Mononuclear cell (primary cell): ENCODE results near the gene PDE4B. TPM values are rescaled to one million over a fixed set of nuclear protein-coding genes. Genes with fewer than 3 reads are reported as not detected.
"Not testable (repeated sequence)": the region's sequence is repeated elsewhere in the genome, so short reads cannot be mapped to it uniquely, and the experiment has no call there.

ENCODE experiments used
- H3K27me3 ChIP-seq: 2 replicates; pipeline ENCODE4 v1.6.0; 2011; ENCODE audit warnings: low read length, control low read depth; ENCODE audit not compliant: insufficient read depth
- H3K4me1 ChIP-seq: 2 replicates; pipeline ENCODE4 v1.5.1; 2011; ENCODE audit warnings: mild to moderate bottlenecking, low read length, control low read depth; ENCODE audit not compliant: insufficient read depth
- H3K4me3 ChIP-seq: 2 replicates; pipeline ENCODE4 v1.5.1; 2011; ENCODE audit warnings: mild to moderate bottlenecking, low read length, moderate library complexity
- H3K9me3 ChIP-seq: 2 replicates; pipeline ENCODE4 v1.5.1; 2011; ENCODE audit warnings: low read depth, mild to moderate bottlenecking, control low read depth, low read length
- total RNA-seq: library from RNA; depleted of rRNA; stranded (reverse); fragments of >200 nt; gene quantifications from one replicate; pipeline ENCODE4 v1.2.3, GENCODE V29; 2012

PDE4B gene
- total RNA-seq, 1 donor, result 518 TPM

DNA sequence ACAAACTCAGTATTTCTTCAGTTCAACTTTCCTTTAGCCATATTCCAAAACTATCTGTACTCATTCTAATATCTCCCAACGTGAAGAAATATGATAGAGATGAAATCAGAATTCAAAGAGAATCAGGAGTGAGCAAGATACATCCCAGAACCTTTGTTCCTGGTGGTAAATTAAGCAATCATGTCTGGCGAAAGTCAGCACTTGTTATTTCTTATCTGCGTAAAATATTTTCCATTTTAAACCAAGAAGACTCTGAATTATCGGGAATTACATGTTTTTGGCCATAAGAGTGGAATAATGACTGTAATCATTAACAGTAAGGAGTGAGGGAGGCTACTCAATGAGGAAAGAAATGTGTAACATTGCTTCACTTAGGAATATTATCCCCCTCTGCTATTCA is 253.7 kb downstream of the PDE4B start:
- Histone ChIP-seq H3K27me3 (no peaks in the 10 kb centered on the region), H3K4me3 (no peak overlapping the region), H3K4me1 (no peaks in the 10 kb centered on the region), H3K9me3 (no peaks in the 10 kb centered on the region)

- no peaks in the 10 kb centered on the region for H3K9me3 ChIP-seq
- H3K4me1 ChIP-seq, result no peaks in the 10 kb centered on the region
- H3K27me3 ChIP-seq, result no peaks in the 10 kb centered on the region
- H3K4me3 ChIP-seq, result no peak overlapping the region
Observed at GRCh38 chr1:66048011-66048410, 255.3 kb downstream of the PDE4B start.

DNA sequence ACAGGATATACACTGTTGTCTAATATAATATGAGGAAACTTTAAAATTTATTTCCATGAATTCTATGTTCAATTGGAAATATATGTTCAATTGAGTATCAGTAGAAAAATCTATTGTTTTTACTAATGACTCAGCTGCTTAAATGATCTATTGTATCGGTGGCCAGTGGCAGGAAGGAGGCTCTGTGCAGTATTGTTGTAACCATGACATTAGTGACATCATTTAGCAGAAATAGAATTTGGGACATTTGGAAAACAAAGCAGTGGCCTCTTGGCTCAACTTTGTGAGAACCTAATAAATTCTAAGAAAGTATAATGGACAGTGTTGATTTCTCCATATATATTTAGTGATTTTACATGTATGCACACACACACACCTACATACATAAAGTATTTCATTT is 257.4 kb downstream of the PDE4B start:
- Histone ChIP-seq H3K4me3 (no peak overlapping the region), H3K4me1 (no peaks in the 10 kb centered on the region), H3K9me3 (no peaks in the 10 kb centered on the region), H3K27me3 (no peaks in the 10 kb centered on the region)

DNA sequence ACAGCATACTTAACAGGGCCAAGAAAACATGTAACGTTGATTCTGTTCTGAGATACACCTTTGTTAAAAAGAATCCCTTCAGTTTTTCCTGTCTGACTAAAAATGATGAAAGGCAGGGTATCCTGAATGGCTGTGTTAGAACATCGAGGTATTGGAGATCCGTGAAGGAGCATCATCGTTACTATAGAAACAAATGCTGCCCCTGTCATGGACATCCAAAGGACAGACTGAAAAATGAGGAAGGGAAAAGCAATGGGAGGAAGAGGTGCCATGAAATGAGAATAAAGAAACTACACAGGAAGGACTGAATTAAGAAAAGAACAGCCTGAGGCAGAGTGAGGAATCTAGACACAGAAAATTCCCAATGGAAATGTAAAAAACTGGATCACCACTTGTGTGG is 257.9 kb downstream of the PDE4B start:
- no peaks in the 10 kb centered on the region for H3K9me3 ChIP-seq
- H3K27me3 ChIP-seq, result no peaks in the 10 kb centered on the region
- no peak overlapping the region for H3K4me3 ChIP-seq
- H3K4me1 ChIP-seq, result no peaks in the 10 kb centered on the region

DNA sequence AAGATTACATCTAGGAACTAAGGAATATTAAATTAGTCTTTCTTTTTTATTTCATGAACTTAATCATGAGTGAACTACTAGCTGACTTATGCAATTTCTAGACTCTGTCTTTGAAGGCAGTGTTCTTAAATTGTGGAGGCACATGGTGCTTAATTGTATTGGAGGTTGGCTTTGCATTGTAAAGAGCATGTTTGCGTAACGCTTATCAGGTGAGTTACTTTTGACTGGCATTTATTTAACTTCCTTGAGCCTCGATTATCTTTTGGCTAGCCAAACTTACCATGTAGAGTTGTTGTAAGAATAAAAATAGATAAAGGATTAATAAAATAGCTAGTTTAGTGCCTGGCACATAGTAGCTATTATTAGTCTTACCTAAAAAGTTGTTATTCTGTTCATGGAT is 262.4 kb downstream of the PDE4B start:
- no peaks in the 10 kb centered on the region for H3K9me3 ChIP-seq
- no peak overlapping the region for H3K4me3 ChIP-seq
- no peaks in the 10 kb centered on the region for H3K4me1 ChIP-seq
- no peaks in the 10 kb centered on the region for H3K27me3 ChIP-seq

DNA sequence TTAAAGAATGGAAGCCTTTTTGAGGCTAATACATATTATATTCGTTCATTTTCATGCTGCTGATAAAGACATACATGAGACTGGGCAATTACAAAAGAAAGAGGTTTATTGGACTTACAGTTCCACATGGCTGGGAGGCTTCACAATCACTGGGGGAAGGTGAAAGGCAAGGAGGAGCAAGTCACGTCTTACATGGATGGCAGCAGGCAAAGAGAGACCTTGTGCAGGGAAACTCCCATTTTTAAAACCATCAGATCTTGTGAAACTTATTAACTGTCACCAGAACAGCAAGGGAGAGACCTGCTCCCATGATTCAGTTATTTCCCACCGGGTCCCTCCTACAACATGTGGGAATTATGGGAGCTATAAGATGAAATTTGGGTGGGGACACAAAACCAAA is 264.8 kb downstream of the PDE4B start:
- not testable (repeated sequence) for H3K27me3 ChIP-seq, H3K4me3 ChIP-seq, H3K9me3 ChIP-seq, H3K4me1 ChIP-seq

GRCh38 chr1:66058558-66058957 is 265.9 kb downstream of the PDE4B start:
- Histone ChIP-seq H3K4me1 (no peaks in the 10 kb centered on the region), H3K27me3 (no peaks in the 10 kb centered on the region), H3K4me3 (no peak overlapping the region), H3K9me3 (no peaks in the 10 kb centered on the region)

DNA sequence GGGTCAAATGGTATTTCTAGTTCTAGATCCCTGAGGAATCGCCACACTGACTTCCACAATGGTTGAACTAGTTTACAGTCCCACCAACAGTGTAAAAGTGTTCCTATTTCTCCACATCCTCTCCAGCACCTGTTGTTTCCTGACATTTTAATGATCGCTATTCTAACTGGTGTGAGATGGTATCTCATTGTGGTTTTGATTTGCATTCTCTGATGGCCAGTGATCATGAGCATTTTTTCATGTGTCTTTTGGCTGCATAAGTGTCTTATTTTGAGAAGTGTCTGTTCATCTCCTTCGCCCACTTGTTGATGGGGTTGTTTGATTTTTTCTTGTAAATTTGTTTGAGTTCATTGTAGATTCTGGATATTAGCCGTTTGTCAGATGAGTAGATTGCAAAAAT is 274.5 kb downstream of the PDE4B start:
- not testable (repeated sequence) for H3K9me3 ChIP-seq, H3K4me1 ChIP-seq, H3K27me3 ChIP-seq, H3K4me3 ChIP-seq

DNA sequence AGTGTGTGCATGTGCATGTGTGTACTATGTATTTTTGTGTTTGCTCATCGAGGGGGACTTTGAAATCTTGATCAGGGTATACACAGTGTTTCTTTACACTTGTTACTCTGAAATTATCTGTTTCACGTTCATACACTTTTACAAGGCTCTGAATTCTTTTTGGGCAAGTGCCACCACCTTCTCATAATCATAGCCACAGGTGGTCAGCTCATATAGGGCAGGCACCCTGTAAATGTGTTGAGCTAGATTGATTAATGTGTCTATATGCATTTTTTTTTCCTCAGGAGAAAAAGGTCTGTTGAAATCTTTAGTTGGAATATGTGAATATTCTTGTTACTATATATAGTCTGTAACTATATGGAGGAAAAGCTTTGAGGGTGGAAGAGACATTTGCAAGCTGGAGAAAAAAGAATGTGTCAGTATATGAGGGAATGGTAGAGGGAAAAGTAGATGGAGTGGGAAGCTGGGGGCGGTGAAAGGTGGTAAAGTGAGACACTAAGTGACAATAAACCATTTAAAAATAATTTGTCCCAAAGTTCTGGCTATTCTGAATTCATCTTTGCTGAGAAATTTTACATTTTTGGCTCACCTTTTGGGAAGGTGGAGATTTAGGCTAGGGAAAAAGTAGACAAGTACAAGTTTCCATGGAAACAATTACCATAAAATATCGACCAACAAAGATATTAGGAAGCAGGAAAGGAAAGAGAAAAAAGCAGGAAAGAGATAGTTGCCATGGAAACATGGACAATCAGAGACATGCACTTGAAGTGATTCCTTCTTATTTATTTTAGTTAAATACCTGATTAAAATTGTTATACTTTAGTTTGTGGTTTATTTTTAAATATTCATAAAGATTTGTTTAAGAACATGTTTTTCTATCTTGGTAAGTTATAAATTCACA is 277.5 kb downstream of the PDE4B start:
- Histone ChIP-seq H3K9me3 (no peaks in the 10 kb centered on the region), H3K4me3 (no peak overlapping the region)

DNA sequence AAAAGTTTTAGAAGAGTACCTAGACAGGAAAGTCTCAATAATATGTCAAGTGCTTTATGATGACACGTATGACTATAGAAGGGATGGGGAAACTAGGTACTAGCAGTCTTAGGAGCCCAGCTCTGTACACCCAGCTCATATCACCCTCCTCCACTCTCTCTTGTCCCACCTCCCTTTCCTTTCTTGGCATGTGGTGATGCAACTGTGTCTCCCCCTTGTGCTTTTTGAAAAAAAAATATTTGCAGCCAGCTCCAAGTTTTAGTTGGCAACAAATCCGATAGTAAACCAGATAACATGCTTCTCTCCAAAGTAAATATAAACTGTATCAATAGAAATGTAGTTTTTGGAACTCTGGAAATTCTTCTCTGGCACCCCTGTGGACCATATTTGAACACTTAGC is 280.7 kb downstream of the PDE4B start:
- Histone ChIP-seq H3K27me3 (no peaks in the 10 kb centered on the region), H3K4me3 (no peak overlapping the region), H3K4me1 (no peaks in the 10 kb centered on the region), H3K9me3 (no peaks in the 10 kb centered on the region)

More for the DNA sequence above, 277.5 kb downstream of the PDE4B start:
- Histone ChIP-seq H3K27me3 (no peaks in the 10 kb centered on the region), H3K4me1 (no peaks in the 10 kb centered on the region)

GRCh38 chr1:66074147-66074546 is 281.5 kb downstream of the PDE4B start:
- Histone ChIP-seq H3K4me3 (no peak overlapping the region), H3K9me3 (no peaks in the 10 kb centered on the region), H3K27me3 (no peaks in the 10 kb centered on the region), H3K4me1 (no peaks in the 10 kb centered on the region)

DNA sequence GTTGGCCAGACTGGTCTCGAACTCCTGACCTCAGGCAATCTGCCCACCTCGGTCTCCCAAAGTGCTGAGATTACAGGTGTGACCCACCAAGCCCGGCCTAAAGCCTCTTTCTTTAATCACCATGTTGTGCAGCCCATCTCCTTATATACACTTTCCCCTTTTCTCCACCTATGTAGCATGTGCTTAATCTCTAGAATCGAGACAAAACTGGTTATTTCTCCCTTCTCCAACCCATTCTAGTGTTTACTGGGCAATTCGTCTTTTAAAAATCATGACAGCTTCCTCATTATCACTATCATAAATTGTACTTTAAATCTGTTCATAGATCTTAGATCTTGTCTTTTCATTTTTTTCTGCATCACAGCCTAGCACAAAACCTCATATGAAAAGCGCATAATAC is 285.7 kb downstream of the PDE4B start:
- H3K4me1 ChIP-seq, result no peaks in the 10 kb centered on the region
- H3K4me3 ChIP-seq, result no peak overlapping the region
- no peaks in the 10 kb centered on the region for H3K9me3 ChIP-seq
- H3K27me3 ChIP-seq, result no peaks in the 10 kb centered on the region

- Histone ChIP-seq H3K4me1 (no peaks in the 10 kb centered on the region), H3K27me3 (no peaks in the 10 kb centered on the region), H3K4me3 (no peak overlapping the region), H3K9me3 (no peaks in the 10 kb centered on the region)
Observed at GRCh38 chr1:66083003-66083402, 290.3 kb downstream of the PDE4B start.

- H3K9me3 ChIP-seq, result no peaks in the 10 kb centered on the region
- H3K4me3 ChIP-seq, result no peak overlapping the region
- H3K4me1 ChIP-seq, result no peaks in the 10 kb centered on the region
- H3K27me3 ChIP-seq, result no peaks in the 10 kb centered on the region
Observed at GRCh38 chr1:66084442-66084841, 291.7 kb downstream of the PDE4B start.

DNA sequence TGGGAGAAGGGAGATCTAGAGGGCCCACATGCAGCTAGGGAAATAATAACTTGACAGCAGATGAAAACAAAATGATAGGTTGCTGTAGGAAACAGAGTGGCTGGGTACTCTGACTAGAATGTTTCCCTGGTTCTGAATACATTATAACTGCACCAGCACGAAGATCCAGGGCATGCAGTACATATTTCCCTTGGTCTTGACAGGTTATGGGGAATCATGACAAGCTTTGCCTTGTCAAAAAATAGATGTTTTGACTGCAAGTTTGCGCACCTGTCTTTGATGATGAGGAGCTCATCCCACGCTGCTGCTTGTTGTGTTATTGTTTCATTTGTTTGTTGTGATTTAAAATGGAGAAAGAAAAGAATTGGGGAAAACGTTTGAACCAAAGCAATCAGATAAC is 292.9 kb downstream of the PDE4B start:
- Histone ChIP-seq H3K4me1 (no peaks in the 10 kb centered on the region), H3K9me3 (no peaks in the 10 kb centered on the region), H3K27me3 (no peaks in the 10 kb centered on the region), H3K4me3 (no peak overlapping the region)

DNA sequence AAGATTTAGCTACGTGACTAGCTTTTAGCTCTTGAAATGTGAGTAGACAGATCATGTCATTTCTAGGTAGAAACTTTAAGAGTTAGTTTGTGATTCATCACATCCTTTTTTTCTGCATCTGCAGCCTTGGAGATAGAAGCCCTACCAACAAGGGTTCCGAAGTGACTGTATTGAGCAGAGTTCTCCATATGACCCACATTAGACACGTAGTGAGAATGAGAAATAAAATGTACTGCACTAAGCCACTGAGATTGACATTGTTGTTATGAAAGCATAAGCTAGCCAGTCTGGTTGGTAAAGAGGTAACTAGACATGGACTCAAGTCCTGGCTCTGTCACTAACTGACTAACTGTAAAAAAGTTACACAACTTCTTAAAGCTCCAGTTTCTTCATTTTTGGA is 296.1 kb downstream of the PDE4B start:
- Histone ChIP-seq H3K4me1 (no peaks in the 10 kb centered on the region), H3K9me3 (no peaks in the 10 kb centered on the region), H3K27me3 (no peaks in the 10 kb centered on the region), H3K4me3 (no peak overlapping the region)
